ENCODE measurements around the gene CCNL1.

Gene CCNL1

DNA sequence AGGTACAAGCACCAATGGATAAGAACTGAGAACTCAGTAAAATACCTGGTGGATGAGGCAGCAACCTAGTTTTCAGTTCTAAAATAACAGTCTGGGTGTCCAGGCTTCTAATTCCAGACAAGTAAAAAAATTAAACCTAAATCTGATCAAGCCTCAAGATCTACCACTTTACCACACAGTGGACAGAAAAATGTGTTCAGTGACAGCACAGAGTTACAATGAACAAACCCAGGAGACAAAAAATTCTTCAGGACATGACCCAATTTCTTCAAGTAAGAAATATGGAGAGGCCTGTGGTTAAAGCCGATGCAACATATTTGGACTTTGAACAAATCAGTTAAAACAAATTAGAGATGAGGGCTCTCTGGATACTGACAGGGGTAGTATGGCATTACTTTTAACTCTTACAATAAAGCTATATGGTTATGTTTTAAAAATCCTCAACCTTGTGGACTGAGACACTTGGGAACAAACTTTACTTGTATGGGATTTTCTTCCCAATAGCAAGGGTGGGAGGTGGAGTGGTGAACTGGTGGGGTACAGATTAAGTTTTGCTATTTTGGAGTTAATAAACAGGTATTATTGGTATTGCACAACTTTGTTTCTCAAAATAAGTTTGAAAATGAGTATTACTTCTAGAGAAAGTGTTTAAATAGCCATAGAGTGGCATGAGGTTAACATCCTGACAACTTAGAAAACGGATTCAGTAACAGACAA is 14.2 kb downstream of the CCNL1 start:
- Histone ChIP-seq H3K27me3 (ENCODE audit: control insufficient read depth in 3 of 3, insufficient read depth in 3 of 3, low read depth in 1 of 3, low read length in 3 of 3) (no peaks in the 10 kb centered on the region), H2BK15ac (ENCODE audit: low read length) (no peak overlapping the region), H2AFZ (ENCODE audit: low read length) (no peak overlapping the region), H3K9ac (ENCODE audit: low read depth, low read length, poor library complexity) (no peak overlapping the region), H2AK5ac (ENCODE audit: low read depth, low read length) (no peak overlapping the region), H2BK5ac (ENCODE audit: low read length) (no peak overlapping the region), H3K4ac (ENCODE audit: low read length) (no peak overlapping the region), H3K79me1 (ENCODE audit: low read depth, low read length) (no peaks in the 10 kb centered on the region), H3K18ac (ENCODE audit: low read length) (no peak overlapping the region), H3K4me2 (ENCODE audit: insufficient read depth, low read length, poor library complexity, severe bottlenecking) (no peak overlapping the region), H4K91ac (ENCODE audit: low read depth, low read length, poor library complexity) (no peak overlapping the region), H3K36me3 (replicated peaks in 1 of 2; ENCODE audit: control insufficient read depth in 2 of 2, insufficient read depth in 2 of 2, low read length in 2 of 2) (peaks cover 19 to 84% of the 10 kb centered on the region in 2 donors), H4K8ac (ENCODE audit: low read depth, low read length) (no peak overlapping the region), H2BK120ac (ENCODE audit: low read depth, low read length) (no peak overlapping the region), H3K9me3 (replicated peaks in 1 of 2; ENCODE audit: control insufficient read depth in 2 of 2, insufficient read depth in 1 of 2, low read depth in 1 of 2, low read length in 2 of 2) (no peaks in the 10 kb centered on the region), H3K14ac (ENCODE audit: low read length) (no peak overlapping the region), H2BK12ac (ENCODE audit: low read length) (no peak overlapping the region), H3K4me1 (ENCODE audit: control insufficient read depth in 2 of 2, insufficient read depth in 1 of 2, low read depth in 1 of 2, low read length in 2 of 2) (no peaks in the 10 kb centered on the region), H3K23ac (ENCODE audit: low read depth, low read length, poor library complexity) (no peak overlapping the region), H3K4me3 (ENCODE audit: low read length in 2 of 2) (no peak overlapping the region), H3K27ac (replicated peaks; ENCODE audit: low read length) (no peak overlapping the region)
- WGBS, 2 donors (ENCODE audit: extremely low coverage in 2 of 2, insufficient read length in 2 of 2, insufficient replicate concordance in 1 of 2), result no CpG with 5 or more reads among the region's 2 CpGs
- DNase-seq (ENCODE audit: low spot score), result no peak

DNA sequence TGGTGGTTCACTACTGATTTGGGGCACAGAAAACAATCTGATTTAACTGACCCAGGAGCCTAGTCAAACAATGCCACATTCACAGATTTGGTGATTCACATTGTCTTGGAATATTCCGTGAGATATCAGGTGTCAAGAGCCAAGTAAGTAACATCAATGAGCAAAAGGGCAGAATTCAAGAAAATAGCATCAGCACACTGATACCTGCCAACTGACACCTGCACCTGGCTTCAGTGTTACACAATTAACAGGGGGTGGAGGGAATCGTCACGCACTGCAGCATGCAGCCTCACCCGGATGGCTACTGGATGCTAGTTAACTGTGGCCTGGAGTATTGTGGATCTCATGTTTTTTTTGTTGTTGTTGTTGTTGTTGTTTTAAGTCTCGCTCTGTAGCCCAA is 17.6 kb downstream of the CCNL1 start:
- Histone ChIP-seq H3K79me1 (ENCODE audit: low read depth, low read length) (no peaks in the 10 kb centered on the region), H2AFZ (ENCODE audit: low read length) (no peak overlapping the region), H2BK5ac (ENCODE audit: low read length) (no peak overlapping the region), H3K4me1 (ENCODE audit: control insufficient read depth in 2 of 2, insufficient read depth in 1 of 2, low read depth in 1 of 2, low read length in 2 of 2) (no peaks in the 10 kb centered on the region), H3K9me3 (replicated peaks in 1 of 2; ENCODE audit: control insufficient read depth in 2 of 2, insufficient read depth in 1 of 2, low read depth in 1 of 2, low read length in 2 of 2) (peaks cover 0 to 2% of the 10 kb centered on the region in 2 donors), H3K18ac (ENCODE audit: low read length) (no peak overlapping the region), H3K4me2 (ENCODE audit: insufficient read depth, low read length, poor library complexity, severe bottlenecking) (no peak overlapping the region), H3K23ac (ENCODE audit: low read depth, low read length, poor library complexity) (no peak overlapping the region), H3K36me3 (replicated peaks in 1 of 2; ENCODE audit: control insufficient read depth in 2 of 2, insufficient read depth in 2 of 2, low read length in 2 of 2) (peaks cover 6 to 54% of the 10 kb centered on the region in 2 donors), H2BK15ac (ENCODE audit: low read length) (no peak overlapping the region), H2BK120ac (ENCODE audit: low read depth, low read length) (no peak overlapping the region), H3K27ac (replicated peaks; ENCODE audit: low read length) (no peak overlapping the region), H3K4ac (ENCODE audit: low read length) (no peak overlapping the region), H3K4me3 (ENCODE audit: low read length in 2 of 2) (no peak overlapping the region), H3K27me3 (ENCODE audit: control insufficient read depth in 3 of 3, insufficient read depth in 3 of 3, low read depth in 1 of 3, low read length in 3 of 3) (no peaks in the 10 kb centered on the region), H2BK12ac (ENCODE audit: low read length) (no peak overlapping the region), H3K9ac (ENCODE audit: low read depth, low read length, poor library complexity) (no peak overlapping the region), H4K8ac (ENCODE audit: low read depth, low read length) (no peak overlapping the region), H2AK5ac (ENCODE audit: low read depth, low read length) (no peak overlapping the region), H4K91ac (ENCODE audit: low read depth, low read length, poor library complexity) (no peak overlapping the region), H3K14ac (ENCODE audit: low read length) (no peak overlapping the region)
- WGBS, 2 donors (ENCODE audit: extremely low coverage in 2 of 2, insufficient read length in 2 of 2, insufficient replicate concordance in 1 of 2), result no CpG with 5 or more reads among the region's 5 CpGs
- DNase-seq (ENCODE audit: low spot score), result no peak

DNA sequence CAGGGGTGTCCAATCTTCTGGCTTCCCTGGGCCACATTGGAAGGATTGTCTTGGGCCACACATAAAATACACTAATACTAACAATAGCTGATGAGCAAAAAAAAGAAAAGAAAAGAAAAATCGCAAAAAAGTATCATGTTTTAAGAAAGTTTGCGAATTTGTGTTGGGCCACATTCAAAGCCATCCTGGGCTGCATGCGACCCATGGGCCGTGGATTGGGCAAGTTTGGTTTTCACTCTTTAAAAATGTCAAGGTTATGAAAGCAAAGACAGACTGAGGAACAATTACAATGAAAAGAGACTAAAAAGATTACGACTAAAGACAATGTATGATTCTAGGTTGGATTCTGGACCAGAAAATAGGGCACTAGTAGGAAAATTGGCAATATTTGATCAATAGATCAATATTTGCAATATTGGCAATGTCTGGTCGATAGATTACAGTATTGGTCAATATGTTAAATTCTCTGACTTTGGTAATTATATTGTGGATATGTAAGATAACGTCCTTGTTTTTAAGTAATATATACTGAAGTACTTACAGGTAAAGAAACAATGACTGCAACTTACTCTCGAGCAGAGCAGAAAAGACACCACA is 19.9 kb downstream of the CCNL1 start:
- no peak overlapping the region for H3K18ac ChIP-seq (ENCODE audit: low read length)
- H4K91ac ChIP-seq (ENCODE audit: low read depth, low read length, poor library complexity), result no peak overlapping the region
- no peak overlapping the region for H3K4me2 ChIP-seq (ENCODE audit: insufficient read depth, low read length, poor library complexity, severe bottlenecking)
- H2BK120ac ChIP-seq (ENCODE audit: low read depth, low read length), result no peak overlapping the region
- no peak overlapping the region for H3K9ac ChIP-seq (ENCODE audit: low read depth, low read length, poor library complexity)
- no peaks in the 10 kb centered on the region for H3K79me1 ChIP-seq (ENCODE audit: low read depth, low read length)
- H3K27me3 ChIP-seq (ENCODE audit: control insufficient read depth in 3 of 3, insufficient read depth in 3 of 3, low read depth in 1 of 3, low read length in 3 of 3), result no peaks in the 10 kb centered on the region
- DNase-seq (ENCODE audit: low spot score), result no peak
- no peak overlapping the region for H2BK12ac ChIP-seq (ENCODE audit: low read length)
- peaks cover 0 to 5% of the 10 kb centered on the region in 2 donors for H3K4me1 ChIP-seq (ENCODE audit: control insufficient read depth in 2 of 2, insufficient read depth in 1 of 2, low read depth in 1 of 2, low read length in 2 of 2)
- H3K36me3 ChIP-seq (replicated peaks in 1 of 2; ENCODE audit: control insufficient read depth in 2 of 2, insufficient read depth in 2 of 2, low read length in 2 of 2), result peaks cover 4 to 31% of the 10 kb centered on the region in 2 donors
- H2BK15ac ChIP-seq (ENCODE audit: low read length), result no peak overlapping the region
- H3K4me3 ChIP-seq (ENCODE audit: low read length in 2 of 2), result no peak overlapping the region
- H4K8ac ChIP-seq (ENCODE audit: low read depth, low read length), result no peak overlapping the region
- H2AK5ac ChIP-seq (ENCODE audit: low read depth, low read length), result no peak overlapping the region
- peaks cover 0 to 2% of the 10 kb centered on the region in 2 donors for H3K9me3 ChIP-seq (replicated peaks in 1 of 2; ENCODE audit: control insufficient read depth in 2 of 2, insufficient read depth in 1 of 2, low read depth in 1 of 2, low read length in 2 of 2)
- no peak overlapping the region for H3K27ac ChIP-seq (replicated peaks; ENCODE audit: low read length)
- H2BK5ac ChIP-seq (ENCODE audit: low read length), result no peak overlapping the region
- H3K14ac ChIP-seq (ENCODE audit: low read length), result no peak overlapping the region
- no peak overlapping the region for H3K4ac ChIP-seq (ENCODE audit: low read length)
- no peak overlapping the region for H2AFZ ChIP-seq (ENCODE audit: low read length)
- no CpG with 5 or more reads among the region's 8 CpGs for WGBS, 2 donors (ENCODE audit: extremely low coverage in 2 of 2, insufficient read length in 2 of 2, insufficient replicate concordance in 1 of 2)
- no peak overlapping the region for H3K23ac ChIP-seq (ENCODE audit: low read depth, low read length, poor library complexity)

DNA sequence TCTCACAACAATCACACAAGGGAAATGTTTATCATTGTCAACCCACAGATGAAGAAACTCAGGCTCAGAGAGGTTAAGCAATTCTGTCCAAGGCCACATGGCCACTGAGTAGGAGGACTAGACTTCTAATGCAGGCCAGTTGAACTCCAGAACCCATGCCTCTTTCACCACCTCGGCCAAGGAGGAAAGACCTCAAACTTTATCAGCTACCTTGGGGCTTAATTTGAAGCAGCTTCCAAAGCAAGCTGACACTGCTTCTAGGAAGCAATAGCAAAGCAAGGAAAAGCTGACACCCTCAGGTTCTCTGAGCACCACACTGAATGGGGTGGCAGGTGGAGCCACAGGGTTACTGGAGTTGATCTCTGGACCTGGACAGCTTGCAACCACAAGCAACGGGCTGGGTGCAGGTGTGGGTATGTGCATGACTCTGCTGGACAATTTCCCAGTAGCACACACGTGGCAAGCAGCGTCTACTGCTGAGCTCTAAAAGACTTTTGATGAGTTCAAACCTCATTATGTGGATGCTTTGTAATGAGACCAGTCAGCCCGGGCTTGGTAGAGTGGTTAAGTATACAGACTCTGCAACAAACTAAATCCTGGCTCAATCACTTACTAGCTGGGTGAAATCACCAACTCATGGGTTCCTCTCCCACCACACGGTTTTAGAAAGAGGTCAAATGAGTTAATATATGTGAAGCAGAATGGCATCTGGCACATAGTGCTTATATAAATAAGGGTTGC is 23.1 kb downstream of the CCNL1 start:
- peaks cover 0 to 5% of the 10 kb centered on the region in 2 donors for H3K4me1 ChIP-seq (ENCODE audit: control insufficient read depth in 2 of 2, insufficient read depth in 1 of 2, low read depth in 1 of 2, low read length in 2 of 2)
- no peak for DNase-seq (ENCODE audit: low spot score)
- no CpG with 5 or more reads among the region's 6 CpGs for WGBS, 2 donors (ENCODE audit: extremely low coverage in 2 of 2, insufficient read length in 2 of 2, insufficient replicate concordance in 1 of 2)

More for the DNA sequence above, 23.1 kb downstream of the CCNL1 start:
- no peak overlapping the region for H2BK15ac ChIP-seq (ENCODE audit: low read length)
- H3K79me1 ChIP-seq (ENCODE audit: low read depth, low read length), result no peaks in the 10 kb centered on the region
- peaks cover 2 to 4% of the 10 kb centered on the region in 2 donors for H3K36me3 ChIP-seq (replicated peaks in 1 of 2; ENCODE audit: control insufficient read depth in 2 of 2, insufficient read depth in 2 of 2, low read length in 2 of 2)
- peak overlapping the region; percentile 44 for H2AK5ac ChIP-seq (ENCODE audit: low read depth, low read length)
- no peak overlapping the region for H3K23ac ChIP-seq (ENCODE audit: low read depth, low read length, poor library complexity)
- H2BK12ac ChIP-seq (ENCODE audit: low read length), result no peak overlapping the region
- H2BK5ac ChIP-seq (ENCODE audit: low read length), result no peak overlapping the region
- no peak overlapping the region for H2AFZ ChIP-seq (ENCODE audit: low read length)
- H3K4ac ChIP-seq (ENCODE audit: low read length), result no peak overlapping the region
- H3K27me3 ChIP-seq (ENCODE audit: control insufficient read depth in 3 of 3, insufficient read depth in 3 of 3, low read depth in 1 of 3, low read length in 3 of 3), result no peaks in the 10 kb centered on the region
- no peak overlapping the region for H3K27ac ChIP-seq (replicated peaks; ENCODE audit: low read length)
- no peak overlapping the region for H3K9ac ChIP-seq (ENCODE audit: low read depth, low read length, poor library complexity)
- no peak overlapping the region for H2BK120ac ChIP-seq (ENCODE audit: low read depth, low read length)
- no peak overlapping the region for H3K4me3 ChIP-seq (ENCODE audit: low read length in 2 of 2)
- H3K14ac ChIP-seq (ENCODE audit: low read length), result peak overlapping the region; percentile 14
- no peak overlapping the region for H4K8ac ChIP-seq (ENCODE audit: low read depth, low read length)
- peaks cover 0 to 2% of the 10 kb centered on the region in 2 donors for H3K9me3 ChIP-seq (replicated peaks in 1 of 2; ENCODE audit: control insufficient read depth in 2 of 2, insufficient read depth in 1 of 2, low read depth in 1 of 2, low read length in 2 of 2)
- H3K4me2 ChIP-seq (ENCODE audit: insufficient read depth, low read length, poor library complexity, severe bottlenecking), result no peak overlapping the region
- H3K18ac ChIP-seq (ENCODE audit: low read length), result peak overlapping the region; percentile 19
- H4K91ac ChIP-seq (ENCODE audit: low read depth, low read length, poor library complexity), result peak overlapping the region; percentile 32

Data from neuronal stem cell (in vitro differentiated cells).